ENCODE results near the gene REXO1.

DNA sequence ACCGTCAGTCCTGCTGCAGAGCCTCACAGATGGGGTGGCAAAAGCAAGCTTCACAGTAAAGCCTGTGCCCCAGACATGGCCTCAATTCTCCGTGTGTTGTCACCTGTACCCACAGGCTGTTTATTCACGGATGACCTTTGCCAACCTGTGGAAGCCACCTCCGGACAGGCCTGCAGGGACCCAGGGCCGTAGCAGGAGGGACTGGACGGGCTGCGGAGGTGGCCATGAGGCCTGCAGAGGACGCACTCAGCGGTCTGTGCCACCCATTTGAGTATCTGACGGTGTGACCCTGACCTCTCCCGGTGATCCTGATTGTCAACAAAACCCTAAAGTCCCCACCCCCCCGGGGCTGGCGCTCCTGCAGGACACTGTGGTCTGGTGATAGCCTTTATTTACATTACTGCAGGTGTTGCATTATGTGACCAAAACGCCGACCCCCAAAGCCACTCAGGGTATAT, 22.9 kb upstream of the REXO1 start:
- TF ChIP-seq EZH2 (IDR thresholded peaks at IDR 0.05; ENCODE audit: borderline replicate concordance, insufficient read depth, low read depth, low read length, poor library complexity, severe bottlenecking) = no peak
- TF ChIP-seq, protein P1, sequence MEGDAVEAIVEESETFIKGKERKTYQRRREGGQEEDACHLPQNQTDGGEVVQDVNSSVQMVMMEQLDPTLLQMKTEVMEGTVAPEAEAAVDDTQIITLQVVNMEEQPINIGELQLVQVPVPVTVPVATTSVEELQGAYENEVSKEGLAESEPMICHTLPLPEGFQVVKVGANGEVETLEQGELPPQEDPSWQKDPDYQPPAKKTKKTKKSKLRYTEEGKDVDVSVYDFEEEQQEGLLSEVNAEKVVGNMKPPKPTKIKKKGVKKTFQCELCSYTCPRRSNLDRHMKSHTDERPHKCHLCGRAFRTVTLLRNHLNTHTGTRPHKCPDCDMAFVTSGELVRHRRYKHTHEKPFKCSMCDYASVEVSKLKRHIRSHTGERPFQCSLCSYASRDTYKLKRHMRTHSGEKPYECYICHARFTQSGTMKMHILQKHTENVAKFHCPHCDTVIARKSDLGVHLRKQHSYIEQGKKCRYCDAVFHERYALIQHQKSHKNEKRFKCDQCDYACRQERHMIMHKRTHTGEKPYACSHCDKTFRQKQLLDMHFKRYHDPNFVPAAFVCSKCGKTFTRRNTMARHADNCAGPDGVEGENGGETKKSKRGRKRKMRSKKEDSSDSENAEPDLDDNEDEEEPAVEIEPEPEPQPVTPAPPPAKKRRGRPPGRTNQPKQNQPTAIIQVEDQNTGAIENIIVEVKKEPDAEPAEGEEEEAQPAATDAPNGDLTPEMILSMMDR (IDR thresholded peaks at IDR 0.05) = no peak
